Neuronal stem cell (in vitro differentiated cells): ENCODE measurements around the gene SPTLC1.
"Not testable (repeated sequence)": the region's sequence is repeated elsewhere in the genome, so short reads cannot be mapped to it uniquely, and the experiment has no call there.

Source experiments
- DNase-seq: peaks from one replicate; pipeline ENCODE4 v3.0.0-alpha.2; 2013; ENCODE audit warnings: low spot score
- H2AFZ ChIP-seq: one replicate; pipeline ENCODE4 v1.6.1; 2013; ENCODE audit warnings: mild to moderate bottlenecking, low read length, inconsistent platforms
- H2AK5ac ChIP-seq: 2 replicates; pipeline ENCODE4 v1.6.1; 2013; ENCODE audit warnings: low read depth, mild to moderate bottlenecking, inconsistent platforms, low read length, moderate library complexity, mixed read lengths
- H2BK120ac ChIP-seq: 2 replicates; pipeline ENCODE4 v1.6.1; 2013; ENCODE audit warnings: low read depth, mild to moderate bottlenecking, inconsistent platforms, low read length, moderate library complexity, mixed read lengths
- H2BK12ac ChIP-seq: one replicate; pipeline ENCODE4 v1.6.1; 2013; ENCODE audit warnings: low read length, inconsistent platforms
- H2BK15ac ChIP-seq: 2 replicates; pipeline ENCODE4 v1.6.1; 2013; ENCODE audit warnings: mild to moderate bottlenecking, low read length, inconsistent platforms, mixed read lengths
- H2BK5ac ChIP-seq: one replicate; pipeline ENCODE4 v1.6.1; 2013; ENCODE audit warnings: inconsistent platforms, mild to moderate bottlenecking, low read length, moderate library complexity
- H3K14ac ChIP-seq: one replicate; pipeline ENCODE4 v1.6.1; 2013; ENCODE audit warnings: low read length, inconsistent platforms
- H3K18ac ChIP-seq: 2 replicates; pipeline ENCODE4 v1.6.1; 2013; ENCODE audit warnings: low read length, inconsistent platforms
- H3K23ac ChIP-seq: 2 replicates; pipeline ENCODE4 v1.6.1; 2013; ENCODE audit warnings: low read depth, mild to moderate bottlenecking, mixed read lengths, low read length, inconsistent platforms; ENCODE audit not compliant: poor library complexity
- H3K27ac ChIP-seq: replicated peaks from 3 replicates; pipeline ENCODE4 v1.5.1; 2013; ENCODE audit warnings: low read length, inconsistent platforms
- H3K27me3 ChIP-seq, 3 experiments: 2 replicates each; pipeline ENCODE4 v1.6.1; 2013; ENCODE audit warnings: low read length in 3 of 3, mild to moderate bottlenecking in 2 of 3, inconsistent platforms in 1 of 3, low read depth in 1 of 3, mixed read lengths in 1 of 3, moderate library complexity in 1 of 3; ENCODE audit not compliant: control insufficient read depth in 3 of 3, insufficient read depth in 3 of 3
- H3K36me3 ChIP-seq, 2 donors: replicated peaks in 1 of 2; 2 replicates each; pipeline ENCODE4 v1.6.1; 2013; ENCODE audit warnings: low read length in 2 of 2; ENCODE audit not compliant: control insufficient read depth in 2 of 2, insufficient read depth in 2 of 2
- H3K4ac ChIP-seq: 2 replicates; pipeline ENCODE4 v1.6.1; 2013; ENCODE audit warnings: inconsistent platforms, mild to moderate bottlenecking, low read length, moderate library complexity
- H3K4me1 ChIP-seq, 2 donors: 1 replicate in 1 of 2; 2 replicates in 1 of 2; pipeline ENCODE4 v1.6.1; 2013; ENCODE audit warnings: low read length in 2 of 2, low read depth in 1 of 2; ENCODE audit not compliant: control insufficient read depth in 2 of 2, insufficient read depth in 1 of 2
- H3K4me2 ChIP-seq: one replicate; pipeline ENCODE4 v1.6.1; 2013; ENCODE audit warnings: mild to moderate bottlenecking, low read length, inconsistent platforms; ENCODE audit not compliant: insufficient read depth, poor library complexity, severe bottlenecking
- H3K4me3 ChIP-seq, 2 donors: 2 replicates each; pipeline ENCODE4 v1.5.1; 2013; ENCODE audit warnings: low read length in 2 of 2, mild to moderate bottlenecking in 2 of 2, inconsistent platforms in 1 of 2, moderate library complexity in 1 of 2
- H3K79me1 ChIP-seq: one replicate; pipeline ENCODE4 v1.6.1; 2013; ENCODE audit warnings: low read depth, mild to moderate bottlenecking, inconsistent platforms, low read length, moderate library complexity
- H3K9ac ChIP-seq: one replicate; pipeline ENCODE4 v1.6.1; 2013; ENCODE audit warnings: mild to moderate bottlenecking, low read depth, low read length, inconsistent platforms; ENCODE audit not compliant: poor library complexity
- H3K9me3 ChIP-seq, 2 donors: replicated peaks in 1 of 2; 2 replicates each; pipeline versions ENCODE3 to v1.6.1; 2013; ENCODE audit warnings: low read length in 2 of 2, mild to moderate bottlenecking in 2 of 2, inconsistent platforms in 1 of 2, low read depth in 1 of 2, mixed read lengths in 1 of 2, moderate library complexity in 1 of 2; ENCODE audit not compliant: control insufficient read depth in 2 of 2, insufficient read depth in 1 of 2
- H4K8ac ChIP-seq: one replicate; pipeline ENCODE4 v1.6.1; 2013; ENCODE audit warnings: low read depth, mild to moderate bottlenecking, inconsistent platforms, low read length, moderate library complexity
- H4K91ac ChIP-seq: one replicate; pipeline ENCODE4 v1.6.1; 2013; ENCODE audit warnings: low read length, low read depth, mild to moderate bottlenecking, inconsistent platforms; ENCODE audit not compliant: poor library complexity
- WGBS, 2 donors: extraction: QIAGEN DNeasy Blood & Tissue Kit; methylation state at CpG; one replicate each; pipeline ENCODE4 v1.1.7; 2013; ENCODE audit warnings: missing lambda C conversion rate in 2 of 2, mixed read lengths in 1 of 2; ENCODE audit not compliant: insufficient read length in 2 of 2, insufficient replicate concordance in 1 of 2; ENCODE audit errors: extremely low coverage in 2 of 2; 5-methylcytosine and 5-hydroxymethylcytosine counted together

SPTLC1 gene

DNA sequence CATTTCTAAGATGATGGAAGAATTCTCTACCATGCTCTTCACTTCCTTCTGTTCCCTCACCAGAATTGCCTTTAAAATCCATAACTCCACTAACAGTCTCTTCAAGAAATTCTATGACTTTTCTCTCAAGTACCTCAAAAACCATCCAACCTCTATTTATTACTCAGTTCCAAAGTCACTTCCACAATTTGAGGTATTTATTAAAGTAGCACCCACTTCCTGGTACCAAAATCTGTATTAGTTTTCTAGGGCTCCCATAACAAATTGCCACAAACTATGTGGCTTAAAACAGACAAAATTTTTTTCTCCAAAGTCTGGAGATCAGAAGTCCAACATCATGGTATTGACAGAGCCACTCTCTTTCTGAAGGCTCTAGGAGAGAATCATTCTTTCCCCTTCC lies 4.9 kb upstream of the SPTLC1 start:
- H2BK120ac ChIP-seq, result no peak overlapping the region
- H3K36me3 ChIP-seq, result no peaks in the 10 kb centered on the region
- H3K4me1 ChIP-seq, result peaks cover 0 to 2% of the 10 kb centered on the region in 2 donors
- no peaks in the 10 kb centered on the region for H3K9me3 ChIP-seq
- no peak overlapping the region for H3K4me2 ChIP-seq
- peaks cover 0 to 5% (median 0%) of the 10 kb centered on the region in 3 experiments for H3K27me3 ChIP-seq
- no peak overlapping the region for H3K14ac ChIP-seq
- H3K4me3 ChIP-seq, result no peak overlapping the region
- no peak overlapping the region for H2BK12ac ChIP-seq
- H3K9ac ChIP-seq, result no peak overlapping the region
- no peak overlapping the region for H2BK15ac ChIP-seq
- no peak overlapping the region for H4K91ac ChIP-seq
- no peak overlapping the region for H2AK5ac ChIP-seq
- H3K18ac ChIP-seq, result no peak overlapping the region
- H3K79me1 ChIP-seq, result no peaks in the 10 kb centered on the region
- H3K23ac ChIP-seq, result no peak overlapping the region
- no peak overlapping the region for H2BK5ac ChIP-seq
- H4K8ac ChIP-seq, result no peak overlapping the region
- no peak overlapping the region for H3K4ac ChIP-seq
- DNase-seq, result no peak
- H2AFZ ChIP-seq, result no peak overlapping the region
- H3K27ac ChIP-seq, result no peak overlapping the region

DNA sequence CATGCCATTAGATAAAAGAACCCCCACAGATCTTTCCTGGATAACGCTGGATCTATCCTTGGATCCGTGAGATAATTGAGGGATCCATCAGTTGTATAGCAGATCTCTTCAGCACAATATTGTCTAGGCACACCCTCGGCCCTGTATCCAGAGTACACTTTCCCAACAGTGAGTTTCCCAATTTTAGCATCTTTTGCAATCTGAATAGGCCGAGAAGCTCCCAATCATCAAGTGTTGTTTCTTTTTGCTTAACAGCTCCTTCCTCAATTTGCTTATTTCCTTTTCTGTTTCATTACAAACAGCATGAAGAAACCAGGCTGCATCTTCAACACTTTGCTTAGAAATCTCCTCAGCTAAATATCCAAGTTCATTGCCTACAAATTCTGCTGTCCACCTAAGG lies 4.4 kb upstream of the SPTLC1 start:
- no CpG with 5 or more reads among the region's 4 CpGs for WGBS, 2 donors
- Histone ChIP-seq H3K79me1 (no peaks in the 10 kb centered on the region), H3K36me3 (no peaks in the 10 kb centered on the region), H3K27ac (no peak overlapping the region), H4K91ac (no peak overlapping the region), H2AFZ (no peak overlapping the region), H3K9ac (no peak overlapping the region), H3K14ac (no peak overlapping the region), H2BK120ac (no peak overlapping the region), H3K4me2 (no peak overlapping the region), H2BK5ac (no peak overlapping the region), H2AK5ac (no peak overlapping the region), H3K4me3 (no peak overlapping the region), H3K27me3 (peaks cover 0 to 5% (median 0%) of the 10 kb centered on the region in 3 experiments), H3K23ac (no peak overlapping the region), H2BK15ac (no peak overlapping the region), H3K4ac (no peak overlapping the region), H2BK12ac (no peak overlapping the region), H4K8ac (no peak overlapping the region), H3K4me1 (peaks cover 0 to 2% of the 10 kb centered on the region in 2 donors), H3K9me3 (no peaks in the 10 kb centered on the region), H3K18ac (no peak overlapping the region)
- no peak for DNase-seq

DNA sequence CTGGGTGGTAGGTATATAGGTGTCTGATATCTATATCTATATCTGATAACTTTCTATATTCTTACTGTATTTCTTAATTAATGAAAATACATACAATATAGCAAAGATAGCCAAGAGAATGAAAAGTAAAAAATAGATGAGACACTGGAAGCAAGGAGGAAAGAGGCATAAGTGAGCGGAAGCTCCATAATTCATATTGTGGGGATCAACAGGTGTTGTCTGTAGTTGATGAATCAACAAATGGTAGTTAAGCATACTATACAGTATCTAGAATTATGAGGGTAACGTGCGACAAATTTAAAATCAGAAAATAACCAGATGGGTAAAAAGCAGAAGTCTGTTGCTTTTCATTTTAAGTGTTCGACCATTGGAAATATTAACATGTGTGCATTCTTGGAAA lies 7.1 kb downstream of the SPTLC1 start:
- Histone ChIP-seq H2BK5ac (no peak overlapping the region), H2BK15ac (no peak overlapping the region), H3K79me1 (peaks cover 2% of the 10 kb centered on the region), H3K23ac (no peak overlapping the region), H2AFZ (no peak overlapping the region), H3K4me1 (no peaks in the 10 kb centered on the region), H3K27ac (no peak overlapping the region), H4K91ac (no peak overlapping the region), H3K18ac (no peak overlapping the region), H3K9me3 (no peaks in the 10 kb centered on the region), H4K8ac (no peak overlapping the region), H3K4me3 (no peak overlapping the region), H3K27me3 (no peaks in the 10 kb centered on the region), H3K14ac (no peak overlapping the region), H2BK120ac (no peak overlapping the region), H3K36me3 (peaks cover 2 to 58% of the 10 kb centered on the region in 2 donors), H2AK5ac (no peak overlapping the region), H2BK12ac (no peak overlapping the region), H3K4ac (no peak overlapping the region), H3K9ac (no peak overlapping the region), H3K4me2 (no peak overlapping the region)
- no CpG with 5 or more reads among the region's 4 CpGs for WGBS, 2 donors
- no peak for DNase-seq

DNA sequence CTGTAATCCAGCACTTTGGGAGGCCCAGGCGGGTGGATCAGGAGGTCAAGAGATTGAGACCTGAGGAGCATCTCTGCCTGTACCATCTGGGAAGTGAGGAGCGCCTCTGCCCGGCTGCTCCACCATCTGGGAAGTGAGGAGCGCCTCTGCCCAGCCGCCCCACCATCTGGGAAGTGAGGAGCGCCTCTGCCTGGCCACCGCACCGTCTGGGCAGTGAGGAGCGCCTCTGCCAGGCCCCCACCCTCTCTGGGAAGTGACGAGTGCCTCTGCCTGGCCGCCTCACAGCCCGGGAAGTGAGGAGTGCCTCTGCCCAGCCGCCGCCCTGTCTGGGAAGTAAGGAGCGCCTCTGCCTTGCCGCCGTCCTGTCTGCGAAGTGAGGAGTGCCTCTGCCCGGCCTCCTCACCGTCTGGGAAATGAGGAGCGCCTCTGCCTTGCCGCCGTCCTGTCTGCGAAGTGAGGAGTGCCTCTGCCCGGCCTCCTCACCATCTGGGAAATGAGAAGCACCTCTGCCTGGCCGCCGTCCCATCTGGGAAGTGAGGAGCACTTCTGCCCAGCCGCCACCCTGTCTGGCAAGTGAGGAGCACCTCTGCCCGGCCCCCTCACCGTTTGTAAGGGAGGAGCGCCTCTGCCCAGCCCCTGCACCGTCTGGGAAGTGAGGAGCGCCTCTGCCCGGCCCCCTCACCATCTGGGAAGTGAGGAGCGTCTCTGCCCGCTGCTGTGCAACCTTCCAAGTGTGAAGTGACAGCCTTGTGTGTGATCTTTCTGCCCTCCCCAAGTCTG lies 9.6 kb downstream of the SPTLC1 start:
- Histone ChIP-seq H3K23ac (peak overlapping the region; percentile 43), H3K36me3 (peaks cover 0 to 43% of the 10 kb centered on the region in 2 donors)
- not testable (repeated sequence) for H2BK12ac ChIP-seq, H3K4me3 ChIP-seq, H3K14ac ChIP-seq, H2AFZ ChIP-seq, H3K27ac ChIP-seq, H2AK5ac ChIP-seq, H3K4ac ChIP-seq, H3K18ac ChIP-seq, H3K79me1 ChIP-seq, H4K91ac ChIP-seq, H3K27me3 ChIP-seq, H3K9me3 ChIP-seq, H2BK5ac ChIP-seq, H2BK120ac ChIP-seq, H3K9ac ChIP-seq, H4K8ac ChIP-seq, DNase-seq, H3K4me2 ChIP-seq, H2BK15ac ChIP-seq, H3K4me1 ChIP-seq
- WGBS, 2 donors, result no CpG with 5 or more reads among the region's 36 CpGs
